ENCODE measurements around the gene GTPBP8. TPM values are rescaled to one million over a fixed set of nuclear protein-coding genes. Genes with fewer than 3 reads are reported as not detected.
"Not testable (repeated sequence)": the region's sequence is repeated elsewhere in the genome, so short reads cannot be mapped to it uniquely, and the experiment has no call there.

GTPBP8 gene
- total RNA-seq, 2 donors from 2014 or later, result 41.5 to 43.2 TPM

- no peaks in the 10 kb centered on the region for H3K27me3 Mint-ChIP-seq
- H3K4me1 Mint-ChIP-seq (ENCODE audit: low read depth in 2 of 2), result peaks cover 34 to 39% of the 10 kb centered on the region in 2 donors
- peak overlapping the region in 1 of 2 donors; percentile 76 for H3K27ac Mint-ChIP-seq
- no peaks in the 10 kb centered on the region for H3K9me3 Mint-ChIP-seq
- peaks cover 58% of the 10 kb centered on the region for H3K36me3 Mint-ChIP-seq
- no peak for DNase-seq (ENCODE audit: low spot score)
- no peak for ATAC-seq
- no peak overlapping the region for H3K4me3 Mint-ChIP-seq
These were observed 22.8 kb downstream of the GTPBP8 start for GRCh38 chr3:113013593-113013992.

- no peaks in the 10 kb centered on the region for H3K9me3 Mint-ChIP-seq
- DNase-seq (ENCODE audit: low spot score) (no peak), ATAC-seq (no peak)
- peaks cover 45% of the 10 kb centered on the region in 2 donors for H3K4me1 Mint-ChIP-seq (ENCODE audit: low read depth in 2 of 2)
- peak overlapping the region; percentile 88 for H3K4me3 Mint-ChIP-seq
- H3K27ac Mint-ChIP-seq, result peak overlapping the region; percentile 91 to 92
- peaks cover 31% of the 10 kb centered on the region for H3K36me3 Mint-ChIP-seq
- no peaks in the 10 kb centered on the region for H3K27me3 Mint-ChIP-seq
These were observed 27.9 kb downstream of the GTPBP8 start for GRCh38 chr3:113018536-113019181.

GRCh38 chr3:113019182-113020137, 28.7 kb downstream of the GTPBP8 start:
- no peaks in the 10 kb centered on the region for H3K9me3 Mint-ChIP-seq
- H3K27me3 Mint-ChIP-seq, result no peaks in the 10 kb centered on the region
- ATAC-seq, result peak; percentile 95 to 96
- peaks cover 28% of the 10 kb centered on the region for H3K36me3 Mint-ChIP-seq
- peaks cover 43 to 45% of the 10 kb centered on the region in 2 donors for H3K4me1 Mint-ChIP-seq (ENCODE audit: low read depth in 2 of 2)
- peak; percentile 92 for DNase-seq (ENCODE audit: low spot score)
- peak overlapping the region; percentile 91 to 92 for H3K27ac Mint-ChIP-seq
- H3K4me3 Mint-ChIP-seq, result peak overlapping the region; percentile 88

GRCh38 chr3:113021471-113021870, 30.7 kb downstream of the GTPBP8 start:
- peak overlapping the region; percentile 91 to 92 for H3K27ac Mint-ChIP-seq
- no peaks in the 10 kb centered on the region for H3K9me3 Mint-ChIP-seq
- peaks cover 11% of the 10 kb centered on the region for H3K36me3 Mint-ChIP-seq
- DNase-seq (ENCODE audit: low spot score), result no peak
- H3K27me3 Mint-ChIP-seq, result no peaks in the 10 kb centered on the region
- H3K4me1 Mint-ChIP-seq (ENCODE audit: low read depth in 2 of 2), result peaks cover 29 to 37% of the 10 kb centered on the region in 2 donors
- ATAC-seq, result no peak
- H3K4me3 Mint-ChIP-seq, result peak overlapping the region; percentile 88

- Mint-ChIP-seq H3K27ac (peak overlapping the region in 1 of 2 donors; percentile 22), H3K27me3 (no peaks in the 10 kb centered on the region), H3K4me3 (no peak overlapping the region), H3K9me3 (no peaks in the 10 kb centered on the region), H3K4me1 (ENCODE audit: low read depth in 2 of 2) (peaks cover 0 to 4% of the 10 kb centered on the region in 2 donors), H3K36me3 (no peaks in the 10 kb centered on the region)
- no peak for DNase-seq (ENCODE audit: low spot score)
- no peak for ATAC-seq
These were observed 43.2 kb downstream of the GTPBP8 start for GRCh38 chr3:113034011-113034410.

GRCh38 chr3:113035387-113035982, 44.7 kb downstream of the GTPBP8 start:
- DNase-seq (ENCODE audit: low spot score) (no peak), ATAC-seq (peak; percentile 71 to 76)
- no peaks in the 10 kb centered on the region for H3K36me3 Mint-ChIP-seq
- no peak overlapping the region for H3K27ac Mint-ChIP-seq
- H3K4me1 Mint-ChIP-seq (ENCODE audit: low read depth in 2 of 2), result peaks cover 0 to 4% of the 10 kb centered on the region in 2 donors
- H3K9me3 Mint-ChIP-seq, result no peaks in the 10 kb centered on the region
- H3K27me3 Mint-ChIP-seq, result no peaks in the 10 kb centered on the region
- no peak overlapping the region for H3K4me3 Mint-ChIP-seq

- no peak overlapping the region for H3K4me3 Mint-ChIP-seq
- H3K27ac Mint-ChIP-seq, result no peak overlapping the region
- no peaks in the 10 kb centered on the region for H3K27me3 Mint-ChIP-seq
- no peaks in the 10 kb centered on the region for H3K9me3 Mint-ChIP-seq
- DNase-seq (ENCODE audit: low spot score), result no peak
- no peaks in the 10 kb centered on the region for H3K36me3 Mint-ChIP-seq
- ATAC-seq, result no peak
- H3K4me1 Mint-ChIP-seq (ENCODE audit: low read depth in 2 of 2), result peaks cover 0 to 4% of the 10 kb centered on the region in 2 donors
These were observed 47.5 kb downstream of the GTPBP8 start for GRCh38 chr3:113038328-113038727.

- no peaks in the 10 kb centered on the region for H3K27me3 Mint-ChIP-seq
- H3K4me1 Mint-ChIP-seq (ENCODE audit: low read depth in 2 of 2), result peaks cover 0 to 4% of the 10 kb centered on the region in 2 donors
- ATAC-seq (no peak), DNase-seq (ENCODE audit: low spot score) (no peak)
- no peaks in the 10 kb centered on the region for H3K36me3 Mint-ChIP-seq
- no peaks in the 10 kb centered on the region for H3K9me3 Mint-ChIP-seq
- no peak overlapping the region for H3K4me3 Mint-ChIP-seq
- no peak overlapping the region for H3K27ac Mint-ChIP-seq
These were observed 48.8 kb downstream of the GTPBP8 start for GRCh38 chr3:113039546-113039945.

- H3K36me3 Mint-ChIP-seq, result peaks cover 3% of the 10 kb centered on the region
- H3K27me3 Mint-ChIP-seq, result no peaks in the 10 kb centered on the region
- no peak overlapping the region for H3K4me3 Mint-ChIP-seq
- no peak for ATAC-seq
- H3K9me3 Mint-ChIP-seq, result peaks cover under 1% of the 10 kb centered on the region
- H3K27ac Mint-ChIP-seq, result no peak overlapping the region
- peaks cover 0 to 5% of the 10 kb centered on the region in 2 donors for H3K4me1 Mint-ChIP-seq (ENCODE audit: low read depth in 2 of 2)
- DNase-seq (ENCODE audit: low spot score), result no peak
These were observed 49.4 kb downstream of the GTPBP8 start for GRCh38 chr3:113040231-113040630.

- peaks cover 0 to 3% of the 10 kb centered on the region in 2 donors for H3K4me1 Mint-ChIP-seq (ENCODE audit: low read depth in 2 of 2)
- no peak overlapping the region for H3K27ac Mint-ChIP-seq
- H3K36me3 Mint-ChIP-seq, result peaks cover 6% of the 10 kb centered on the region
- ATAC-seq (no peak), DNase-seq (ENCODE audit: low spot score) (no peak)
- no peaks in the 10 kb centered on the region for H3K27me3 Mint-ChIP-seq
- H3K9me3 Mint-ChIP-seq, result peaks cover 3% of the 10 kb centered on the region
- no peak overlapping the region for H3K4me3 Mint-ChIP-seq
These were observed 52.9 kb downstream of the GTPBP8 start for GRCh38 chr3:113043686-113044085.

GRCh38 chr3:113046186-113046965, 55.6 kb downstream of the GTPBP8 start:
- H3K36me3 Mint-ChIP-seq; DNase-seq (ENCODE audit: low spot score); H3K4me1 Mint-ChIP-seq (ENCODE audit: low read depth in 2 of 2); H3K27me3 Mint-ChIP-seq; H3K9me3 Mint-ChIP-seq; H3K4me3 Mint-ChIP-seq; ATAC-seq; H3K27ac Mint-ChIP-seq: not testable (repeated sequence)

- H3K4me1 Mint-ChIP-seq (ENCODE audit: low read depth in 2 of 2), result peaks cover 0 to 4% of the 10 kb centered on the region in 2 donors
- H3K9me3 Mint-ChIP-seq, result no peaks in the 10 kb centered on the region
- ATAC-seq (peak; percentile 95 to 96), DNase-seq (ENCODE audit: low spot score) (peak; percentile 89)
- no peaks in the 10 kb centered on the region for H3K27me3 Mint-ChIP-seq
- no peak overlapping the region for H3K4me3 Mint-ChIP-seq
- no peaks in the 10 kb centered on the region for H3K36me3 Mint-ChIP-seq
- H3K27ac Mint-ChIP-seq, result no peak overlapping the region
These were observed 60.5 kb downstream of the GTPBP8 start for GRCh38 chr3:113051302-113051711.

All from natural killer cell treated with Interleukin-12 subunit alpha and Interleukin-12 subunit beta and Interleukin-15 and Interleukin-18, amount 100 ng/mL, for 72 hours (primary cell).